Activated CD4-positive, alpha-beta T cell treated with anti-CD3 and anti-CD28 coated beads, Interleukin-2, amount 10 ng/mL, durations not matched to agents 7 days and 5 days (primary cell): Measurements from ENCODE around the gene ONECUT3. TPM values are rescaled to one million over a fixed set of nuclear protein-coding genes. Genes with fewer than 3 reads are reported as not detected.
"Not testable (repeated sequence)": the region's sequence is repeated elsewhere in the genome, so short reads cannot be mapped to it uniquely, and the experiment has no call there.

Experiments used
- CTCF ChIA-PET: fragments of 350-600 bp; sonication (Branson Sonifier 250); formaldehyde crosslinking; loops from one replicate; lab custom pipeline; 2021; ENCODE audit warnings: antibody characterized with exemption; lab: Charles Lee
- POLR2A ChIA-PET: fragments of 350-600 bp; sonication (Branson Sonifier 250); formaldehyde crosslinking; loops from one replicate; lab custom pipeline; 2021; ENCODE audit warnings: antibody characterized with exemption; lab: Charles Lee
- DNase-seq: peaks from one replicate; pipeline ENCODE4 v3.0.0-alpha.2; 2020
- H3K27ac Mint-ChIP-seq: one replicate; pipeline ENCODE4 v1.8.0; 2021; ENCODE audit warnings: mild to moderate bottlenecking, moderate library complexity, mixed read lengths
- H3K27me3 Mint-ChIP-seq: one replicate; pipeline ENCODE4 v1.8.0; 2021; ENCODE audit warnings: mixed read lengths
- H3K36me3 Mint-ChIP-seq: one replicate; pipeline ENCODE4 v1.8.0; 2021; ENCODE audit warnings: low read depth, mixed read lengths
- H3K4me1 Mint-ChIP-seq: one replicate; pipeline ENCODE4 v1.8.0; 2021; ENCODE audit warnings: mixed read lengths
- H3K4me3 Mint-ChIP-seq: one replicate; pipeline ENCODE4 v1.8.0; 2021; ENCODE audit warnings: mild to moderate bottlenecking, moderate library complexity, mixed read lengths
- H3K9me3 Mint-ChIP-seq: one replicate; pipeline ENCODE4 v1.8.0; 2021; ENCODE audit warnings: mixed read lengths
- total RNA-seq, 2 experiments: library from RNA; stranded (reverse); gene quantifications; one replicate each; pipeline ENCODE4 v1.2.3, GENCODE V29; 2021

Gene ONECUT3
- total RNA-seq, 2 experiments from 2014 or later, result not detected

GRCh38 chr19:1786668-1787067 lies 33.4 kb downstream of the ONECUT3 start:
- ChIA-PET CTCF (no interaction called here), POLR2A (no interaction called here)

GRCh38 chr19:1787116-1787515 lies 33.8 kb downstream of the ONECUT3 start:
- Mint-ChIP-seq H3K4me1 (no peaks in the 10 kb centered on the region), H3K9me3 (no peaks in the 10 kb centered on the region), H3K4me3 (no peak overlapping the region), H3K36me3 (no peaks in the 10 kb centered on the region), H3K27ac (no peak overlapping the region), H3K27me3 (peaks cover 8% of the 10 kb centered on the region)
- ChIA-PET CTCF (no interaction called here), POLR2A (no interaction called here)
- DNase-seq, result no peak

More at GRCh38 chr19:1786668-1787067, 33.4 kb downstream of the ONECUT3 start:
- Mint-ChIP-seq H3K4me1 (no peaks in the 10 kb centered on the region), H3K4me3 (no peak overlapping the region), H3K27ac (no peak overlapping the region), H3K9me3 (no peaks in the 10 kb centered on the region), H3K27me3 (peaks cover 8% of the 10 kb centered on the region), H3K36me3 (no peaks in the 10 kb centered on the region)
- DNase-seq, result no peak

GRCh38 chr19:1789261-1790041 lies 36.1 kb downstream of the ONECUT3 start:
- Mint-ChIP-seq H3K4me3 (no peak overlapping the region), H3K36me3 (no peaks in the 10 kb centered on the region), H3K27ac (no peak overlapping the region), H3K27me3 (peaks cover 3% of the 10 kb centered on the region), H3K4me1 (peaks cover 1% of the 10 kb centered on the region), H3K9me3 (no peaks in the 10 kb centered on the region)
- CTCF ChIA-PET, result interaction anchor here (1.0 kb wide), 1 partner anchor 37 kb away, joined by 4 read pairs; no protein-coding TSS in a partner anchor
- no peak for DNase-seq
- POLR2A ChIA-PET, result no interaction called here

DNA sequence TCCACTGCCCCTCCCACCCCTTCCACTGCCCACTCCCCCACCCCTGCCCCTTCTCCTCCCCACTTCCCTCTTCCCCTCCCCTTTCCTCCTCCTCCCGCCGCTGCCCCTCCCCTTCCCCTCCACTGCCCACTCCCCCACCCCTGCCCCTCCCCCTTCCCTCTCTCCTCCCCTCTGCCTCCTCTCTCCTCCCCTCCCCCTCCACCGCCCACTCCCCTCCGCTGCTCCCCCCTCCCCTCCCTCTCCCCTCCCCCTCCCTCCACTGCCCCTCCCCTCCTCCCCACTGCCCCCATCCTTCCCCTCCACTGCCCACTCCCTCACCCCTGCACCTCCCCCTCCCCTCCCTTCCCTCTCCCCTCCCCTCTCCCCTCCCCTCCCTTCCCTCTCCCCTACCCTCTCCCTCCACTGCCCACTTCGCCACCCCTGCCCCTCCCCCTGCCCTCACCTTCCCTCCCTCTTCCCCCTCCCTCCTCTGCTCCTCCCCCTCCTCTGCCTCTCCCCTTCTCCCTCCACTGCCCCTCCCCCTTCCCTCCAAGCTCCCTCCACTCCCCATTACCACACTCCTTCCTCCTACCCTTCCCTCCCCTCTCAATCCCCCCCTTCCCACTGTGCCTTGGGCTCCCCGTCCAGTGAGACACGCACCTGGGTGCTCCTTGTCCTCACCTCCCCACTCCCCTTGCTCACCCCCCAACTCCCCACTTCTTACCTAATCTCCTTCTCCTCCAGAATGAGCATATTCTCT lies 36.9 kb downstream of the ONECUT3 start:
- no peak for DNase-seq
- H3K27me3 Mint-ChIP-seq, result peaks cover 3% of the 10 kb centered on the region
- no peaks in the 10 kb centered on the region for H3K36me3 Mint-ChIP-seq
- ChIA-PET CTCF (no interaction called here), POLR2A (no interaction called here)
- no peak overlapping the region for H3K27ac Mint-ChIP-seq
- H3K9me3 Mint-ChIP-seq, result no peaks in the 10 kb centered on the region
- peaks cover 3% of the 10 kb centered on the region for H3K4me1 Mint-ChIP-seq
- no peak overlapping the region for H3K4me3 Mint-ChIP-seq

- no peak for DNase-seq
- H3K9me3 Mint-ChIP-seq, result no peaks in the 10 kb centered on the region
- H3K27me3 Mint-ChIP-seq, result peaks cover 3% of the 10 kb centered on the region
- H3K4me3 Mint-ChIP-seq, result no peak overlapping the region
- H3K27ac Mint-ChIP-seq, result no peak overlapping the region
- ChIA-PET POLR2A (no interaction called here), CTCF (interaction anchor here (1.6 to 2.3 kb wide), 2 partner anchors 120 to 245 kb away, joined by 4 to 9 read pairs; no protein-coding TSS in a partner anchor)
- peaks cover 3% of the 10 kb centered on the region for H3K4me1 Mint-ChIP-seq
- H3K36me3 Mint-ChIP-seq, result no peaks in the 10 kb centered on the region
These were observed 38.6 kb downstream of the ONECUT3 start for GRCh38 chr19:1791879-1792278.

DNA sequence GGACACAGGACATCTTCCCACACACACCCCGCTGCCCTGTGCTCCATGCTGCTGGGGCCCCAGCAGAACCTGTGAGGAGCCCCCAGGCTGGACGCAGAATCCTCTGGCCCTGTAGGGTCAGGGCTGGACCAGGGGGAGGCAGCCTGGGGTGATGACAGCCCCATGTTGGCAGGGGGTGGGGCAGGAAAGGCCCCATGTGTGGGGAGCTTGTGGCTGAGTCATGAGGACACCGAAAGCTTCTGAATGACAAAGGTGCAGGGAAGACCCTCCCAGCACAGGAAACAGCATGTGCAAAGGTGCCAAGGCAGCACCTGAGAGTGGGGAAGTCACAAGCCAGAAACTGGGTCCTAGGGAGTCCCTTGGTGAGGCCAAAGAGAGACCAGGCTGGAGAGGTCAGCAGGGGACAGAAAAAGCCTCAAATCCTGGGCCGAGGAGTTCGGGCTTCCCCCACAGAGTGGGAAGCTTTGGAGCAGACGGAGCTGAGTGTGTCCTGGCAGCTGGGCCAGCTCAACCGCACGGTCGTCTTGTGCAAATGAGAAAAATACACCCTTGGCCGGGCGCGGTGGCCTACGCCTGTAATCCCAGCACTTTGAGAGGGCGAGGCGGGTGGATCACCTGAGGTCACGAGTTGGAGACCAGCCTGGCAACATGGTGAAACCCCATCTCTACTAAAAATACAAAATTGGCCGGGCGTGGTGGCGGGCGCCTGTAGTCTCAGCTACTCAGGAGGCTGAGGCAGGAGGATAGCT lies 41.3 kb downstream of the ONECUT3 start:
- Mint-ChIP-seq H3K9me3 (no peaks in the 10 kb centered on the region), H3K27me3 (no peaks in the 10 kb centered on the region), H3K4me1 (peaks cover 3% of the 10 kb centered on the region), H3K4me3 (no peak overlapping the region), H3K27ac (no peak overlapping the region), H3K36me3 (no peaks in the 10 kb centered on the region)
- POLR2A ChIA-PET, result no interaction called here
- CTCF ChIA-PET, result interaction anchor here (0.9 to 2.3 kb wide), 5 partner anchors 12 to 44 kb away, joined by 3 to 7 read pairs (median 4); no protein-coding TSS in a partner anchor
- no peak for DNase-seq

DNA sequence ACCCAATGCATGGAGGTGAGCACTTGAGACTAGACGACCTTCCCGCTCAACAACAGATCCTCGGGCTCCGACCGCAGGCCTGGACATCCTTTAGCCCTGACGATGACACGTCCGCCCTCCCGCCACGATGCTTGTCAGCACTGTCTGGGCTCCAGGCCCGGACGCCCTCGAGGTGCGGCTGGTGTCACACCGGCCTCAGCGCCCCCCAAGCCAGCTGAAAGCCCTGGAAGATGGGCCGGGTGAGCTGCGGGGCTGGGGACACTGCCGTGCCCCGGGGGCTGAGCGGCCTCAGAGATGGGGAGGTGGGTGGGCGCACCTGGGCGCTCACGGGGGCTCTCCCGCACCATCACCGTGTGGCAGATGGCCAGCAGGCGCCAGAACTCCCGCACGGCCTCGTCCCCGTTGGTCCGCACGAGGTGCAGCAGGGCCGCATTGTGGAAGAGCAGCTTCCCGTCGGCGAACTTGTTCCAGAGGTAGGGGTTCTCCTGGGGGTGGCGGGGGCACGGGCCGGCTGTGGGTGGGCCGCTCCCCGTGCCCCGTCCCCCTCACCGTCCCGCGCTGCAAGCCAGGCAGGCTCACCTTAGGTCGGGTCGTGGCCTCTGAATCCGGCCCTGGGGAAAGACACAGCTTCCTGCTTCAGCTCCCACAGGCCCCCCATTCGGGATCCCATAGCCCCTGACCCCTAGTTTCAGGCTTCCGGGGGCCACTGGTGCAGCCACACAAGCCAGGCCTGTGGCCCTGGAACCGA lies 43.3 kb downstream of the ONECUT3 start:
- Mint-ChIP-seq H3K4me1 (peaks cover 3% of the 10 kb centered on the region), H3K27ac (no peak overlapping the region), H3K9me3 (no peaks in the 10 kb centered on the region), H3K36me3 (peaks cover 5% of the 10 kb centered on the region), H3K27me3 (no peaks in the 10 kb centered on the region), H3K4me3 (no peak overlapping the region)
- no peak for DNase-seq
- ChIA-PET POLR2A (no interaction called here), CTCF (interaction anchor here (0.6 to 1.5 kb wide), 3 partner anchors 30 to 442 kb away, joined by 4 to 7 read pairs (median 4); partner anchors contain the start of gene MBD3)

GRCh38 chr19:1797313-1797712 lies 44.0 kb downstream of the ONECUT3 start:
- DNase-seq, H3K36me3 Mint-ChIP-seq, H3K27me3 Mint-ChIP-seq, POLR2A ChIA-PET, H3K9me3 Mint-ChIP-seq, H3K27ac Mint-ChIP-seq, H3K4me1 Mint-ChIP-seq, H3K4me3 Mint-ChIP-seq: not testable (repeated sequence)
- CTCF ChIA-PET, result interaction anchor here (0.6 to 1.5 kb wide), 3 partner anchors 29 to 1073 kb away, joined by 3 to 7 read pairs (median 4); no protein-coding TSS in a partner anchor

- ChIA-PET POLR2A (no interaction called here), CTCF (interaction anchor here (0.7 kb wide), 1 partner anchor 943 kb away, joined by 3 read pairs; no protein-coding TSS in a partner anchor)
- H3K36me3 Mint-ChIP-seq, result peaks cover 7% of the 10 kb centered on the region
These were observed 46.5 kb downstream of the ONECUT3 start for GRCh38 chr19:1799695-1800342.

GRCh38 chr19:1804858-1805257 lies 51.6 kb downstream of the ONECUT3 start:
- no peak overlapping the region for H3K27ac Mint-ChIP-seq
- CTCF ChIA-PET, result no interaction called here
- POLR2A ChIA-PET, result no interaction called here

More at GRCh38 chr19:1799695-1800342, 46.5 kb downstream of the ONECUT3 start:
- no peak for DNase-seq
- Mint-ChIP-seq H3K4me1 (no peaks in the 10 kb centered on the region), H3K27ac (no peak overlapping the region), H3K27me3 (no peaks in the 10 kb centered on the region), H3K4me3 (no peak overlapping the region), H3K9me3 (no peaks in the 10 kb centered on the region)

GRCh38 chr19:1805401-1806183 lies 52.3 kb downstream of the ONECUT3 start:
- ChIA-PET CTCF (interaction anchor here (2.5 kb wide), 1 partner anchor 11 kb away, joined by 6 read pairs; no protein-coding TSS in a partner anchor), POLR2A (no interaction called here)
- no peak overlapping the region for H3K27ac Mint-ChIP-seq
- no peaks in the 10 kb centered on the region for H3K27me3 Mint-ChIP-seq
- no peak overlapping the region for H3K4me3 Mint-ChIP-seq
- no peaks in the 10 kb centered on the region for H3K4me1 Mint-ChIP-seq
- H3K9me3 Mint-ChIP-seq, result no peaks in the 10 kb centered on the region
- H3K36me3 Mint-ChIP-seq, result peaks cover 2% of the 10 kb centered on the region
- no peak for DNase-seq

More at GRCh38 chr19:1804858-1805257, 51.6 kb downstream of the ONECUT3 start:
- Mint-ChIP-seq H3K4me1 (no peaks in the 10 kb centered on the region), H3K36me3 (peaks cover 6% of the 10 kb centered on the region), H3K27me3 (no peaks in the 10 kb centered on the region), H3K4me3 (no peak overlapping the region), H3K9me3 (no peaks in the 10 kb centered on the region)
- DNase-seq, result no peak
